SK-N-SH treated with all-trans-retinoic acid at 6 μM for 48 hours (cell line): Measurements from ENCODE around the gene NTF3.

ENCODE experiments used
- ARNTL ChIP-seq: fragments of 450-650 bp; formaldehyde crosslinking; IDR thresholded peaks from 2 replicates; pipeline ENCODE4 v1.5.0; 2020; ENCODE audit warnings: low read depth, mild to moderate bottlenecking, moderate library complexity, borderline replicate concordance
- BACH2 ChIP-seq: fragments of 250-450 bp; sonication (Bioruptor Pico); IDR thresholded peaks from 2 replicates; pipeline ENCODE4 v1.9.0; 2021; ENCODE audit warnings: mild to moderate bottlenecking, borderline replicate concordance
- ISL1 ChIP-seq: fragments of 250-450 bp; sonication (Bioruptor Pico); IDR thresholded peaks from 2 replicates; pipeline ENCODE4 v2.1.2; 2022; ENCODE audit warnings: mild to moderate bottlenecking, moderate library complexity
- PATZ1 ChIP-seq: fragments of 250-450 bp; sonication (Bioruptor Pico); IDR thresholded peaks from 2 replicates; pipeline ENCODE4 v1.8.0; 2020; ENCODE audit warnings: mild to moderate bottlenecking, moderate library complexity, borderline replicate concordance
- SNAI2 ChIP-seq: fragments of 250-450 bp; sonication (Bioruptor Pico); IDR thresholded peaks from 2 replicates; pipeline ENCODE4 v1.5.0; 2020; ENCODE audit warnings: mild to moderate bottlenecking, moderate library complexity
- ZFP3 ChIP-seq: fragments of 250-450 bp; sonication (Bioruptor Pico); IDR thresholded peaks from 2 replicates; pipeline ENCODE4 v1.5.0; 2020; ENCODE audit warnings: mild to moderate bottlenecking, moderate library complexity
- ZNF565 ChIP-seq: fragments of 450-650 bp; formaldehyde crosslinking; conservative IDR thresholded peaks from 2 replicates; pipeline ENCODE4 v1.5.0; 2020; ENCODE audit warnings: low read depth, mild to moderate bottlenecking, moderate library complexity
- ZNF70 ChIP-seq: fragments of 450-650 bp; formaldehyde crosslinking; IDR thresholded peaks from 2 replicates; pipeline ENCODE4 v1.5.0; 2020; ENCODE audit warnings: mild to moderate bottlenecking, moderate library complexity
- TF ChIP-seq, protein P1 (sequence below): fragments of 250-450 bp; sonication (Bioruptor Pico); IDR thresholded peaks from 2 replicates; pipeline ENCODE4 v1.5.1; 2020; ENCODE audit warnings: low read depth, mild to moderate bottlenecking, moderate library complexity

DNA sequence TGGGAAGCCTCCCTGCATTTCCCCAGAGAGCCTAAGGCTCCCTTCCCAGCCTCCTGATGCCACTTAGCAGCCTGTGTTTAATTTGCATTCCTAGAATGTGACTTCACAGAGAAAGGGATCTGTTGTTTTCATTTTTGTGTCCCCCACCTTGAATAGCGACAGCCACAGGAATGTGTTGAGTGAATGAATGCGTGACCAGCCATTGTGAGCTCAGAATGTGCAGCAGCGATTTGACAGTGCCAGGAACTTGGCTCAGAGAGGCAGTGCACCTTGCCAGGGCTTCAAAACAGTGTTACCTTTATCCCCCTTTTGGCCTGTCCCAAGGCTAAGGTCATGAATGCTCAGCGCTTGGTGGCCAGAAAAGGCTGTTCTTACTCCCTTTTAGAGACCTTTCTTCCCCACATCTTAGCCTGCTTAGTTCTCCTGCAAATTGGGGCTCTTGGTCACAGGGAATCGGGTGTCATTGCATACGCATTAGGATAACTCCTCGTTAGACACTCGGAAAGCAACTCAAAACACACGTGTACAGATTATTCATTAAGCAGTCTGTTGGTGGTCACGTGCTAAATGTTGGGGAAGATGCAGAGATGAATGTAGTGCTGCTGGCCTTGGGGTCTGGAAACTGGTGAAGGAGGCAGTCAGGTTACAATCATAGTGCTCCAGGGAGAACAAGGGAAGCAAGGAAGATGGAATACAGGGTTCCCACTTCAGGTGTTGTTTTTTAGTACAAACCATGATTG is 9.8 kb downstream of the NTF3 start:
- no peak for TF ChIP-seq PATZ1
- TF ChIP-seq, protein P1, sequence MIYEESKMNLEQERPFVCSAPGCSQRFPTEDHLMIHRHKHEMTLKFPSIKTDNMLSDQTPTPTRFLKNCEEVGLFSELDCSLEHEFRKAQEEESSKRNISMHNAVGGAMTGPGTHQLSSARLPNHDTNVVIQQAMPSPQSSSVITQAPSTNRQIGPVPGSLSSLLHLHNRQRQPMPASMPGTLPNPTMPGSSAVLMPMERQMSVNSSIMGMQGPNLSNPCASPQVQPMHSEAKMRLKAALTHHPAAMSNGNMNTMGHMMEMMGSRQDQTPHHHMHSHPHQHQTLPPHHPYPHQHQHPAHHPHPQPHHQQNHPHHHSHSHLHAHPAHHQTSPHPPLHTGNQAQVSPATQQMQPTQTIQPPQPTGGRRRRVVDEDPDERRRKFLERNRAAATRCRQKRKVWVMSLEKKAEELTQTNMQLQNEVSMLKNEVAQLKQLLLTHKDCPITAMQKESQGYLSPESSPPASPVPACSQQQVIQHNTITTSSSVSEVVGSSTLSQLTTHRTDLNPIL (CRISPR knock-in tag), result no peak
- no peak for TF ChIP-seq BACH2 (CRISPR knock-in tag)
- TF ChIP-seq ZNF565 (CRISPR knock-in tag), result no peak
- TF ChIP-seq ARNTL (CRISPR knock-in tag), result no peak
- no peak for TF ChIP-seq ISL1
- TF ChIP-seq ZFP3 (CRISPR knock-in tag), result no peak
- no peak for TF ChIP-seq ZNF70
- TF ChIP-seq SNAI2 (CRISPR knock-in tag), result no peak
